C1 segment of cervical spinal cord (tissue), 14 donors: Measurements from ENCODE around the gene DGCR2.
A peak's percentile ranks its signal among the peaks of the same experiment; 100 is the strongest.
"Not testable (repeated sequence)": the region's sequence is repeated elsewhere in the genome, so short reads cannot be mapped to it uniquely, and the experiment has no call there.

Experiments used
- DNase-seq, 14 donors: peaks; one replicate each; lab custom pipeline; 2025; lab: John Stamatoyannopoulos, UW

The DGCR2 gene

GRCh38 chr22:19109198-19110063 lies 12.8 kb downstream of the DGCR2 start:
- DNase-seq, result no peak

GRCh38 chr22:19108807-19109197 lies 13.4 kb downstream of the DGCR2 start:
- DNase-seq, result no peak

- no peak for DNase-seq
Measured at GRCh38 chr22:19107730-19108074, 14.5 kb downstream of the DGCR2 start.

- no peak for DNase-seq
Measured at GRCh38 chr22:19106886-19107729, 15.1 kb downstream of the DGCR2 start.

- peak in 1 of 14 donors; percentile 67 for DNase-seq
Measured at GRCh38 chr22:19105867-19106802, 16.1 kb downstream of the DGCR2 start.

- peak in 1 of 14 donors; percentile 67 for DNase-seq
Measured at GRCh38 chr22:19105456-19105855, 16.8 kb downstream of the DGCR2 start.

GRCh38 chr22:19103880-19104821 lies 18.1 kb downstream of the DGCR2 start:
- peak in 1 of 14 donors; percentile 47 for DNase-seq

- DNase-seq, result no peak
Measured at GRCh38 chr22:19098157-19098556, 24.1 kb downstream of the DGCR2 start.

- peak in 1 of 14 donors; percentile 86 for DNase-seq
Measured at GRCh38 chr22:19097518-19097917, 24.7 kb downstream of the DGCR2 start.

- no peak for DNase-seq
Measured at GRCh38 chr22:19096555-19096954, 25.7 kb downstream of the DGCR2 start.

- DNase-seq, result no peak
Measured at GRCh38 chr22:19094393-19094997, 27.7 kb downstream of the DGCR2 start.

- no peak for DNase-seq
Measured at GRCh38 chr22:19092725-19093124, 29.5 kb downstream of the DGCR2 start.

- no peak for DNase-seq
Measured at GRCh38 chr22:19090586-19091127, 31.6 kb downstream of the DGCR2 start.

- no peak for DNase-seq
Measured at GRCh38 chr22:19090183-19090582, 32.0 kb downstream of the DGCR2 start.

- DNase-seq, result no peak
Measured at GRCh38 chr22:19088866-19089595, 33.2 kb downstream of the DGCR2 start.

GRCh38 chr22:19086896-19087295 lies 35.3 kb downstream of the DGCR2 start:
- no peak for DNase-seq

GRCh38 chr22:19086417-19086816 lies 35.8 kb downstream of the DGCR2 start:
- DNase-seq, result no peak

GRCh38 chr22:19085233-19085718 lies 36.9 kb downstream of the DGCR2 start:
- DNase-seq, result no peak

GRCh38 chr22:19084586-19084985 lies 37.6 kb downstream of the DGCR2 start:
- not testable (repeated sequence) for DNase-seq
